Measurements from ENCODE around the gene LAMP1.

DNA sequence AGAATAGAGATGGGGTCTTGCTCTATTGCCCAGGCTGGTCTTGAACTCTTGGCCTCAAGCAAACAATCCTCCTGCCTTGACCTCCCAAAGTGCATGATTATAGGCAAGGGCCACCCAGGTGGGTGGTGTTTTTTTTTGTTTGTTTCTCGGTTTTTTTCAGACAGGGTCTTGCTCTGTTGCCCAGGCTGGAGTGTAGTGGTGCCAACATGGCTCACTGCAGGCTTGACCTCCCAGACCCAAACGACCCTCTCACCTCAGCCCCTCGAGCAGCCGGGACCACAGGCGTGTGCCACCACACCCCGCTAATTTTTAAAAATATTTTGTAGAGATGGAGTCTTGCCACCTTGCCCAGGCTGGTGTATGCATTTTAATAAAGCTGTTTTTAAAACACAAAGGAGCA is 52.0 kb downstream of the LAMP1 start:
- no peak for TF ChIP-seq EZH2phosphoT487 (IDR thresholded peaks at IDR 0.05; ENCODE audit: borderline replicate concordance, low read depth)
- TF ChIP-seq RAD21 (IDR thresholded peaks at IDR 0.05; ENCODE audit: low read length) = no peak
- TF ChIP-seq, protein P1, sequence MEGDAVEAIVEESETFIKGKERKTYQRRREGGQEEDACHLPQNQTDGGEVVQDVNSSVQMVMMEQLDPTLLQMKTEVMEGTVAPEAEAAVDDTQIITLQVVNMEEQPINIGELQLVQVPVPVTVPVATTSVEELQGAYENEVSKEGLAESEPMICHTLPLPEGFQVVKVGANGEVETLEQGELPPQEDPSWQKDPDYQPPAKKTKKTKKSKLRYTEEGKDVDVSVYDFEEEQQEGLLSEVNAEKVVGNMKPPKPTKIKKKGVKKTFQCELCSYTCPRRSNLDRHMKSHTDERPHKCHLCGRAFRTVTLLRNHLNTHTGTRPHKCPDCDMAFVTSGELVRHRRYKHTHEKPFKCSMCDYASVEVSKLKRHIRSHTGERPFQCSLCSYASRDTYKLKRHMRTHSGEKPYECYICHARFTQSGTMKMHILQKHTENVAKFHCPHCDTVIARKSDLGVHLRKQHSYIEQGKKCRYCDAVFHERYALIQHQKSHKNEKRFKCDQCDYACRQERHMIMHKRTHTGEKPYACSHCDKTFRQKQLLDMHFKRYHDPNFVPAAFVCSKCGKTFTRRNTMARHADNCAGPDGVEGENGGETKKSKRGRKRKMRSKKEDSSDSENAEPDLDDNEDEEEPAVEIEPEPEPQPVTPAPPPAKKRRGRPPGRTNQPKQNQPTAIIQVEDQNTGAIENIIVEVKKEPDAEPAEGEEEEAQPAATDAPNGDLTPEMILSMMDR (IDR thresholded peaks at IDR 0.05) = no peak
- no peak for TF ChIP-seq POLR2AphosphoS5 (IDR thresholded peaks at IDR 0.05; ENCODE audit: low read depth, low read length)
- TF ChIP-seq GATA2 (CRISPR knock-in tag; IDR thresholded peaks at IDR 0.05) = no peak
- TF ChIP-seq, protein P2, sequence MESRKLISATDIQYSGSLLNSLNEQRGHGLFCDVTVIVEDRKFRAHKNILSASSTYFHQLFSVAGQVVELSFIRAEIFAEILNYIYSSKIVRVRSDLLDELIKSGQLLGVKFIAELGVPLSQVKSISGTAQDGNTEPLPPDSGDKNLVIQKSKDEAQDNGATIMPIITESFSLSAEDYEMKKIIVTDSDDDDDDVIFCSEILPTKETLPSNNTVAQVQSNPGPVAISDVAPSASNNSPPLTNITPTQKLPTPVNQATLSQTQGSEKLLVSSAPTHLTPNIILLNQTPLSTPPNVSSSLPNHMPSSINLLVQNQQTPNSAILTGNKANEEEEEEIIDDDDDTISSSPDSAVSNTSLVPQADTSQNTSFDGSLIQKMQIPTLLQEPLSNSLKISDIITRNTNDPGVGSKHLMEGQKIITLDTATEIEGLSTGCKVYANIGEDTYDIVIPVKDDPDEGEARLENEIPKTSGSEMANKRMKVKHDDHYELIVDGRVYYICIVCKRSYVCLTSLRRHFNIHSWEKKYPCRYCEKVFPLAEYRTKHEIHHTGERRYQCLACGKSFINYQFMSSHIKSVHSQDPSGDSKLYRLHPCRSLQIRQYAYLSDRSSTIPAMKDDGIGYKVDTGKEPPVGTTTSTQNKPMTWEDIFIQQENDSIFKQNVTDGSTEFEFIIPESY (IDR thresholded peaks at IDR 0.05; ENCODE audit: borderline replicate concordance, low read depth) = no peak
- TF ChIP-seq, protein P3, sequence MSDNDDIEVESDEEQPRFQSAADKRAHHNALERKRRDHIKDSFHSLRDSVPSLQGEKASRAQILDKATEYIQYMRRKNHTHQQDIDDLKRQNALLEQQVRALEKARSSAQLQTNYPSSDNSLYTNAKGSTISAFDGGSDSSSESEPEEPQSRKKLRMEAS (IDR thresholded peaks at IDR 0.05; ENCODE audit: low read depth) = no peak
- no peak for TF ChIP-seq RCOR1 (IDR thresholded peaks at IDR 0.05; ENCODE audit: low read length)
- TF ChIP-seq, protein P4, sequence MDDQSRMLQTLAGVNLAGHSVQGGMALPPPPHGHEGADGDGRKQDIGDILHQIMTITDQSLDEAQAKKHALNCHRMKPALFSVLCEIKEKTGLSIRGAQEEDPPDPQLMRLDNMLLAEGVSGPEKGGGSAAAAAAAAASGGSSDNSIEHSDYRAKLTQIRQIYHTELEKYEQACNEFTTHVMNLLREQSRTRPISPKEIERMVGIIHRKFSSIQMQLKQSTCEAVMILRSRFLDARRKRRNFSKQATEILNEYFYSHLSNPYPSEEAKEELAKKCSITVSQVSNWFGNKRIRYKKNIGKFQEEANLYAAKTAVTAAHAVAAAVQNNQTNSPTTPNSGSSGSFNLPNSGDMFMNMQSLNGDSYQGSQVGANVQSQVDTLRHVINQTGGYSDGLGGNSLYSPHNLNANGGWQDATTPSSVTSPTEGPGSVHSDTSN (IDR thresholded peaks at IDR 0.05) = no peak
- no peak for TF ChIP-seq TAF1 (IDR thresholded peaks at IDR 0.05; ENCODE audit: borderline replicate concordance, low read depth, low read length)
